ENCODE measurements around the gene CEBPG.
A peak's percentile ranks its signal among the peaks of the same experiment; 100 is the strongest.

Gene CEBPG

DNA sequence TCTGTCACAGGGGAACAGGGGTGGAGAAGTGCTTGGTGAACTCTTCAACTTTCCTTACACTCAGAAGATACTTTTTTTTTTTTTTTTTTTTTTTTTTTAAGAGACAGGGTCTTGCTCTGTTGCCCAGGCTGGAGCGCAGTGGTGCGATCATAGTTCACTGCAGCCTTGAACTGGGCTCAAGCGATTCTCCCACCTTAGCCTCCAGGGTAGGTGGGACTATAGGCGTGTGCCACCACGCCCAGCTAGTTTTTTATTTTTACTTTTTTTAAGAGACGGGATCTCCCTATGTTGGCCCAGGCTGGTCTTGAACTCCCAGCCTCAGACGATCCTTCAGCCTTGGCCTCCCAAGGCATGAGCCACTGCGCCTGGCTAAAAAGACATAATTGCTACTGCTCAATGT lies 11.5 kb downstream of the CEBPG start:
- DNase-seq = no peak

DNA sequence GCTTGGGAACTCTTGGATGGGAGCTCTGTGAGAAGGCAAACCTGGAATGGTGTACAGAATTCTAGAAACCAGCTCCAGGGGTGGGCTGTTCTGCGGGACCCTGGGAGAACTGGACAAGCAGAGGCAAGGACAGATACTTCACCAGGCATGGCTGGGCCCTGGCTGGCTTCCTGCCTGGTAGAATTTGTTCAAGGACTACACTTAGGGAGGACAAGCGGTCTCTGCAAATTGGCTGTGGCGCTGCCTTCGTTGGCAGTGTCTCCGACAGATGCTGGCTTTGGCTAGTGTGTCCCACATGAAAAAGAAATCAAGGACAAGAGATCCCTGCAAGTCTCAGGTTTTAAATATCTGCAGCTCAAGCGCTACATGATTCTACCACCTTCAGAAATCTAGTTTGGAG lies 12.4 kb downstream of the CEBPG start:
- no peak for DNase-seq

DNA sequence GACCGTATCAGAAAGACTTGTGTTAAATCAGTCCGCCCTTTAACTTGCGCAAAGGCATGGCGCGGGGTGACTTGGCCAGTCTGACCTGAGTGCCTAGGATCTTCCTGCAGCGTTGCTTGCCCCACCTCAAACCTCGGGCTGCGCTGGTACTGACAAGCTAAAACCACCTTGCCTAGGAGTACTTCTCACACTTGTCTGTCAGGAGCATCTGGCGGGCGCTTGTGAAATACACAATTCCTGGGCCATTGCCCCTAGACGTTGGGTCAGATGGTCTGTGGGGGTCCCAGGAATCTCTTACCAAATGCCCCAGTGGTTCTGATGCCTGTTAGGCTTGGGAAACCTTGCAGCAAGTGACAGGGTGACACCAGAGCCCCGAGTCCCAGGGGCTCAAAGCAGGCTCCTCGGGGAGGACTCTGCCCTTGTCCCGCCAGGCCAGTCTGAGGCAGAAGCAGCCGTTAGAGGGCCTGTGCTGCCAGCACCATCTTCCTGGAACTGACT lies 12.9 kb downstream of the CEBPG start:
- DNase-seq = no peak

DNA sequence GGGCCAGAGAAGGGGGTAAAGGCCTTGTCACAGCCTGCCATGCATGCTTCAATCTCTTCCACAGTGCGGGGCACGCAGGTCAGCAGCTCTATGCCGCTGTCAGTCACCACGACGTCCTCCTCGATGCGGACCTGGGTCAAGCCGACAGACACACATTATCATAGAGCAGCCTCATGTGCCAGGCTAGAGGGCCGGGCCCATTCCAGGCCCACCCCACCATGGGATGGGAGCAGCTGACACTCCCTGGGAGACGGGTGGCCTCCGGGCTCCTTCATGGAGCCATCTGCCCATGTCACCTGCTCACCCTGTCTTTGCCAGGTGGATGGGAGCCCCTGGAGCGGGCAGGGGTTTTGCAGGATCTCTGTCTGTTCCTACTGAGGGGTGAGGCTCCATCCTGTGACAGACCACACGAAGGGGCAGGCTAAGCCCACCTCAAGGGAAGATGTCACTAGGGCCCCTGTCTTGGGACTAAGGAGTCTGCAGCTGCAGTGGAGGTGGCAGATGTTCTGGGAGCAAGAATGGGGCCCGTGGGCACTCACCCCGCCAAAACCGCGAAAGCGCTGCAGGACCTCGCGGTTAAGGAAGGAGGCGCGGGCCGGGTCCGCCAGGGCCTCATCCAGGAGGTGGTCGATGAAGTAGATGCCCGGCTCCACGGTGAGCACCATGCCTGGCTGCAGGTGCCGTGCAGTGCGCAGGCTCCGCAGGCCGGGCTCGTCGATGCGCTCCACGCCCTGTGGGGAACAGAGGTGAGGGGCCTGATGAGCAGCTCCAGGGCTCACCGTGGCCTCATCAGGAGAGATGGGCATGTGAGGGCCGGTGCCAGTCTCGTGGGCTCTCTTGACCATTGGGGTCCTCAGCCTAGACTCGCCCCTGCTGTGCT lies 14.1 kb downstream of the CEBPG start:
- DNase-seq = no peak

DNA sequence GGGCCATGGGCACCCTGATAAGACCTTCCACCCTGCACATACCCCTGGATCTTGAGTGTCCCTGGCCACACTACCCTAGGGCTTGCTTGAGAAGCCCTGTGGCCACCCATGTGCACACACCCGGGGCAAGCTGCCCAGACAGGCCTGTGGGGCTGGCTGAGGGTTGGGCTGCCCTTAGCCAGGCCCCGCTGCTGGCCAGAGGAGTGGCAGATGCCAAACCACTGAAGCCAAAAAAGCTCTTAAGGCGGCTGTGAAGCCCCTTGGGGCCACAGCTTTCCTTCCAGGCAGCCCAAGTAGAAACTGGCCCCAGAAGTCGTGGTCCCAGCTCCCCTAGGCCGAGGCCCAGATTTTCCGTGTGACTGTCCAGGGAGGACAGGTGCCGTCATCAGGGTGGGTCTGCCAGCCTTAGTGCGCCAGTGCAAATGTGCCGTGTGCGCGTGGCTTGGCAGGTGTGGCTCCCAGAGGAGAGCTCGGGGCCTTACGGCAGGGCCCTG lies 14.8 kb downstream of the CEBPG start:
- no peak for DNase-seq

DNA sequence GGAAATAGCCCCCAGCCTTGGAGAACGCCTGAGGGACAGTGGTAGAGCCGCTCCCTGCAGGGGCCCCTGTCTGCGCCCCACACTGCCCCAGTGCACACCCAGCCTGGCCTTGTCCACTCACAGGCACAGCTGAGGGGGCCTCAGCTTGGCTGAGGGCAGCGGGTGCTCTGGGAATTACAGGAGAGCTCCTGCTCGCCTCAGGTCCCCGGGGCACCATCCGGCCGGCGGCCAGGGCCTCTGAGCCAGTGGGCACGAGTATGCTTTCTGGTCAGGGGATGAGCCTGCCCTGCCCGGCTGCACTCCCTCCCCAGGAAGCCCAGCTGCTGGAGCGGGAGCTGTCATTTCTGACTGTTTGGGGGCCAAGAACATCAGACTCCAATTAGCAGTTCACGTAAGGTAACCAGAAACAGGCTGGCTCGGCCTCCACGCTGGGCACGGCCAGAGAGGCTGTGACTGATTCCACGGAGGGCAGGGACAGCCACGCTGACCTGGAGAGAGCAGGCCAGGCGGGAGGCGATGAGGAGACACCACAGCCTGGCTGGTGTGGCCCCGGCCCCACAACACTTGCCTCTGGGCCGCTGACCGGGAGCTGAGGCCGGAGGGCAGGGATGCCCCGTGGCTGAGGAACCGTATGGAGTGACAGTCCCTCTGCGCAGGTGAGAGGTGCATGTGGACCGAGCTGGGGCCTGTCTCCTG lies 15.4 kb downstream of the CEBPG start:
- no peak for DNase-seq

DNA sequence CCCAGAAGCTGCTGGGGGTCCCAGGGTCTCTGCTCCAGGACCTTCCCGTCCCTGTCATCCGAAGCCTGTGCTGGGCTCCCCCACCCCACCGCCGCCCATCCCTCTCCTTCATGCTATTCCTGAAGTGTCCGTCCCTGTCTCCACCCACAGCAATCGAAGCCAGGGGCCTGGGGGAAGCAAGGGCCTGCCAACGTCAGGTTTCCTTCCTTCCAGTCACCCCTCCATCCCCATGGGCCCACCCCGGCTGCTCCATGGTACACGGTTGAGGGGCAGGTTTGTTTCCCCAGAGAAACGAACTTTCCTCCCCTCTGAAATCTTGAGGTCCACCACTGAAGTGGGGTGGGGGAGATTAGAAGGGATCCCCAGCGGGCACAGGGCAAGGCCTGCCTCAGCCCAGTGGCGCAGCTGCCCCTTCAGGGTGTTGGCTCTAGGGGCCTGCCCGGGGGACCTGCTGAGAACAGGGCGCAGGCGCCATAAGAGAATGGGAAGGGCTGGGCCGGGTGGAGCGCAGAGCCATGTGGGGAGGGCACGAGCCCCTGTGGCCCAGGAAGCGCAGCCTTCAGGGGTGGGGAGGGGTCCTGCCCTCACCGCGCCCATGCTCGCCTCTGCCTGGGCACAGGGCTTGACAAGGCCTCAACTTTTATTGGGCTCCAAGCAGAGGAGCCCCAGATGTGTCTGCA lies 16.1 kb downstream of the CEBPG start:
- DNase-seq = no peak

DNA sequence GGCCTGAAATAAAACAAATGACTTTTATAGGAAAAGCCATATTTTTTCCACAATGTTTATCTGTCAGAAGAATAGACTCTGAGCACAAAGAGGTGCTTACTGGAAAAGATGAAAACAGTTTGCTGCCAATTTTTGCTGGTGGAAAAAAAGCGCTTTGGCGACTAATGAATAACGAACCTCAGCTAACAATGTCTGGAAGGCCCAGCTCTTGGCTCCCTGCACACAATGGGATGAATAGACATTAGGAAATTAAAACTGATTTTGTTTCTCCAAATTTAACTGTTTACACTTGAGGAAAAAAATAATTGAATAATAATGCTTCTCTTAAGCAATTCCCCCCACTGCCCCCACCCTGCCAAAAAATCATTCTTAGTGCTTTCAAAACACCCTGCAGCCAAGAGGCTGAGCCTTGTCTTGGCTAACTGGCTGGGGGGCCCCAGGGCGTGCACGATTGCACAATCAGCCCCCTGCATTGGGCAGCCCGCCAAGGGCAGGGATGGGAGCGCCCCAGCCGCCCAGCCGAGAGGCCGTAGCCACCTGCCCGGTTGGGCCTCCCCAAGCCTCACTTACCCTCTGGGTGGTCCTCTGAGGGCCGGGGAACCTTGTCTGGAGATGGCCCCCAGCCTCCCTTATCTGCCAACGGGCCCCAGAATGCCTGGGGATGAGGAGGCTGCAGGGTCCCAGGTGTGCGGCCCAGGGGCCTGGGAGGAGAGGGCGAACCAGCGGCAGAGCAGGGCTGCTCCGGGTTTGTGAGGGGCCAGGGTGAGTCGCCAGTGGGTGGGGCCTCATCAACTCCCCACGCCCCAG lies 16.8 kb downstream of the CEBPG start:
- DNase-seq = no peak

DNA sequence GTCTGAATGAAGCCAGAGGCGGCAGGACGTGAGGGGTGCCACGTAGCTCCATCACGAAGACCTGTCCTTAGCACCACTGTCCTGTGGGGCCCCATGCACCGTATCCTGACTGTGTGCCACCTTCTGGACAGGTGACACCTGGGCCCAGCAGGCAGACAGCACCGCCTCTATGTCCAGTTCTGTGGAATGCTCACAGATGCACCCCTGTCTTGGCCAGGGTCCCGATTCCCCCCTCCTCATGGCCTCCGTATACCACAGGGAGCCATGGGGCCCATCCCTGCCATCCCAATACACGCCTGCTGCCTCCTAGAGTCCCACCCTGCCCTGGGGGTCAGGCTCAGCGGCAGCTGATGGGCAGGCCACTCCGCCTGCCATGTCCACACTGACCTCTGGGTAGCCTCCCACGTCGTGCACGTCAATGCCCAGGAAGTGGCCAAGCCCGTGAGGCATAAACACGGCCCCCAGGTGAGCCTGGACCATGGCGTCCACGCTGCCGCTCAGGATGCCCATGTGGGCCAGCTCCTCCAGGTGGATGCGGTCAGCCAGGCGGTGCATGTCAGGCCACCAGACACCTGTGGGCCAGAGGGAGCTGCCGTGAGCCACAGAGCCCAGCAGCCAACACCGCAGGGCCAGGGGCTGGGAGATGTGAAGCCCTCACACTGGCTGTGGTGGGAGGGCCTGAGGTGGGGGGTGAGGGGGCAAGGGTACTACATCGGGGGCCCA lies 17.6 kb downstream of the CEBPG start:
- DNase-seq = no peak

DNA sequence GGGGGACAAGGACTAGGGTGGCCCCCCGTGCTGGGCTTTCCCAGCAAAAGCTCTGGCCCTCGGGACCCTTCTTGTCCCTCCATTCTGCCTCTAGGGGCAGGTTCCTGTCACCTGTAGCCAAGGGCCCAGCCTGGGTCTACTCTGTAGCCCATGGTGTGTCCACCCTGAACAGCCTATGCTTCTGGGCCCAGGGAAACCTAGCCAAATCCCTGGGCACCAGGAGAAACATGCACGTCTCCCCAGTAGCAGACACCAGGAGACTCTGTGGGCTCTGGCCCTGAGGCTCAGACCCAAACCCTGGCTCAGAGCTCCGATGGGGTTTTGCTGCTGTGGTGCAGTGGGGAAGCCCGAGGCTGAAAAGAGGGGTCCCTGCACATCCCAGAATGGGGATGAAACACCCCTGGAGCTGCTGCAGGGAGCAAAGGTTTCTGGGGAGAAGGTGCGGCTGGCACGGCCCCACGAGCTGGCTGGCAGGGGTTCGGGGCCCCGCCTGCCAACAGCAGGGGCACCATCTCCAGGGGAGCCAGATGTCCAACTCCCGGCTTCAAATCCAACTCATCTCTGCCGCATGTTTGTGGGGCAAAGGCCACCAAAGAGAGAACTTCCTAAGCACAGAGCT lies 18.2 kb downstream of the CEBPG start:
- no peak for DNase-seq

DNA sequence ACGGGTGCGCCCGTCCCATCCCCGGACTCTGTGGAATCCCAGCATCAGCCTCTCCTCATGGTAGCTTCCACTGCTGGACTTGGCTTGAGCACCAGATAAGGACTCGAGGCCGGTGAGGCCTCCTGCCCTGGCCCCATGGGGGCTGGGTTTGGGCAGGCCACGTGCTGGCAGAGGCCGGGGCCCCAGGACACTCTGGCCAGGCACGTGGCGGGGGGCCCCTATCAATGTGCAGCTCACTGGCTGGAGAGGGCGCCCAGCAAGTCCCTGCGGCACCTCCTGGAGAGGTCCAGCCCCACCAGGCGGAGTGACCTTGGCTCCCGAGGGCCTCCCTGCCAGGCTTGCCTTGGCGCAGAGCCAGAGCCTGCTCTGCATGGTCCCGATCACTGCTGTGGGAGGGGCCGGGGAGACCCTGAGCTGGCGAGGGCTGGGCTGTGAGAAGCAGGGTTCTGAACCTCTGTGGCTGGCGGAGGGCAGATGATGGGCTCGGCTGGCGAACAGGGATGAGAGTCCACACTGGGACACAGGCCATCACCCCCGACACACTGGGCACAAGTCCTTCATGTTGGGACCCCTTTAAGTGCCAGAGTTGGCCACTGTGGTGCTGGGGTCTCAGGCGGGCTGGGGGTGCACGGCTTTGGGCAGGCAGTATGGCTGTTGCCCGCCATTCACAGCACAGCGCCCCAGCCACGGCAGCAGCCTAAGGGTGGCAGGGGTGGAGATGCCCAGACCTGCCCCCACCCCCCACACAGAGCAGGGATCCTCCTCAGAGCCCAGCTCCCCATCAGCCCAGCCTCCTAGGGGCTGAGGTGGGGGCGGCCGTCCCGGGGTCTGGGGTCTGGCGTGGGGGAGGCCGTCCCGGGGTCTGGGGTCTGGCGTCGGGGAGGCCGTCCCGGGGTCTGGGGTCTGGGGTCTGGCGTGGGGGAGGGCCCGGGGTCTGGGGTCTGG lies 19.1 kb downstream of the CEBPG start:
- no peak for DNase-seq

DNA sequence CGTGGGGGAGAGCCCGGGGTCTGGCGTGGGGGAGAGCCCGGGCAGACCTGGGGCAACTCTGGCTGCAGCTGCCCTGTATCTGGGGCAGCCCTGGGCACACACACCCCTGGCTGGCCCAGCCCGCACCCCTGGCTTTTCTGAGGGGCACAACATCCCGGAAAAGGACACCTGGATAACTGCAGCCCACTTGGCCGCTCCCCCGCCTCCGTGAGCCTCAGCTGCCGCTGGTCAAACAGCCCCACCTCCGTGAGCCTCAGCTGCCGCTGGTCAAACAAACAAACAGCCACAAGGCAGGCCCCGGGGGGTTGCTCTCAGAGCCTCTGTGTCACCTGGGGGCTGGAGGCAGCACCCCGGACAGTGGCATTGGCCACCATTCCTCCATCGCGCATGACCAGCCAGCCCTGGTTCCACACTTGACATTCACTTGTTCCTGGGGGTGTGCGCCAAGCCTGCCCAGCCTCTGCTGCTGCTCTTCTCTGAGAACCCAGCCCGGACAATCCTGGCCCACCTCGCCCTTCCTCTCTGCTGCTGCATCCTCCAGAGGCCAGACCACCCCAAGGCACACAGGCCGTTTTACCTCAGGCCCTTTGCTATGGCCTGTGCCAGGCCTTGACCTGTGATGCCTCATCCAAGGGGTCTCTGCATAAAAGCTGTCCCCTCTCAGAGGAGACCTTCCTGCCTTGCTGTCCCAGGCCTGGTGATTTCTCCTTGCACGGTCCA lies 19.9 kb downstream of the CEBPG start:
- DNase-seq = no peak

DNA sequence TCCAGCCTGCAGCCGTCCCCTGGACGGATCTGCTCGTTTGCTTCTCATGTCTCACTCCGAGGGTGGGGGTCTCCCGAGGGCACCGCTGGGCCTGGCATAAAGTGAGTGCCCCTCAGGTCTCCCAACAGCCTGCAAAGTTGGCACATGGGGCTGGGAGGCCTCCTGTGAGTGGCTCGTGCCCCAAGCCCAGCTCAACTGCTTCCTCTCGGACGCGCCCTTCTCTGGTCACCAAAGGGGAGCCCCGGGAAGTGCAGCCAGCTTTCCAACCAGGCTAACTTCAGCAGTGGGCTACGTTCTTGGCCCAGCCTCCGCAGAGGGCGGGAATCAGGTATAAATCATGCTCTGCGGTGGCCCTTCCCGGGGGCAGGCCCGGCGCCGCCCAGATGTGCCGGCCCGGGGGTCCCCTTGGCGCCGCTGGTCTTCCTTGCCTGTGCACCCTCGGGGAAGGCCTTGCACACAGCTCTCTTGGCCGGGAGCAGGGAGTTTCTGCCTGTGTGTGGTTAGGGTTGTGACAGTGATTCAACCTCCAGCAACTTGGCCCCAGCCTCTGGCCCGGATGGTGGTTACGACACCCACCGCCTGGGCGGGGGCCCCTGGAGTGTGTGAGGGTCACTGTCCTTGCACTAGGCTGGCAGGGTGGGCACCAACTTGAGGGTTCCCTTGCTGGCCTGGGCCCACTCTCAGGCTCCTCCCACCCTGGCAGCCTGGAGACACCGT lies 20.7 kb downstream of the CEBPG start:
- peak; percentile 72 for DNase-seq

DNA sequence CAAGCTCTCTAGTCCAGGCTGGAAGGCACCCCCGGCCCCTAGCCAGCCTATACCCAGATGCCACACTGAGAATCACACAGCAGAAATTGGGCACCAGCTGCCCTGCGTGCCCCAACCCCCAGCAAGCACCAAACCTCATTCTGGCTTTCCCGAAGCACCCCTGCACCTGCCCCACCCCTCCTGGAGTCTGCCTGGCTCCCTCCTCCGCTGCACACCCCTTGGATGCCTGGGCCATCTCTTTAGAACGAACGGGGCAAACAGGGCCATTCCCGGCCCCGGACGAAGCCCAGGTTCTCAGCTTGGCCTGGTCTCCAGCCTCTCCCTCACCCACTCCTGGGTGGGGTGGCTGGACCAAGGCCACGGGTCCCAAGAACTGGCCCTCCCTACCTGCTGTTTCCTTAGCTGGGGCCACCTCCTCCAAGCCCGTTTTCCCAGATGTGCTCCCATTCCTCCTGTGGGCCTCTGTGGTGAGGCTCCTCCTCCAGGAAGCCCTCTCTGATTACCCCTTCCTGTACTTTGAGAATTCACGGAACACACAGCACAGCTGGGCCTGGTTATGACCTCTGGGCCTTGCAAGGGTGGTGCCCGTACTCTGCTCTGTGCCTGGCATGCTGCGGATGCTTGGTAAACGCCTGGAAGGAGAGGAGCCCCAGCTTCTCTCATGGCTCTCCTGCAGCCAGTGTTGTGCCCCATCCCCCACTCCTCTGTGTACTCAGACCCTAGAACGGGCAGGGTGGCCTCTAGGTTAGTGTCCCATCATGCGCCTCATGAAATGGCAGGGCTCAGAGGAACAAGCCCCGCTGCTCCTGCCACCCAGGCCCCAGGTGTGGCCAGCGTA lies 21.4 kb downstream of the CEBPG start:
- DNase-seq = no peak

DNA sequence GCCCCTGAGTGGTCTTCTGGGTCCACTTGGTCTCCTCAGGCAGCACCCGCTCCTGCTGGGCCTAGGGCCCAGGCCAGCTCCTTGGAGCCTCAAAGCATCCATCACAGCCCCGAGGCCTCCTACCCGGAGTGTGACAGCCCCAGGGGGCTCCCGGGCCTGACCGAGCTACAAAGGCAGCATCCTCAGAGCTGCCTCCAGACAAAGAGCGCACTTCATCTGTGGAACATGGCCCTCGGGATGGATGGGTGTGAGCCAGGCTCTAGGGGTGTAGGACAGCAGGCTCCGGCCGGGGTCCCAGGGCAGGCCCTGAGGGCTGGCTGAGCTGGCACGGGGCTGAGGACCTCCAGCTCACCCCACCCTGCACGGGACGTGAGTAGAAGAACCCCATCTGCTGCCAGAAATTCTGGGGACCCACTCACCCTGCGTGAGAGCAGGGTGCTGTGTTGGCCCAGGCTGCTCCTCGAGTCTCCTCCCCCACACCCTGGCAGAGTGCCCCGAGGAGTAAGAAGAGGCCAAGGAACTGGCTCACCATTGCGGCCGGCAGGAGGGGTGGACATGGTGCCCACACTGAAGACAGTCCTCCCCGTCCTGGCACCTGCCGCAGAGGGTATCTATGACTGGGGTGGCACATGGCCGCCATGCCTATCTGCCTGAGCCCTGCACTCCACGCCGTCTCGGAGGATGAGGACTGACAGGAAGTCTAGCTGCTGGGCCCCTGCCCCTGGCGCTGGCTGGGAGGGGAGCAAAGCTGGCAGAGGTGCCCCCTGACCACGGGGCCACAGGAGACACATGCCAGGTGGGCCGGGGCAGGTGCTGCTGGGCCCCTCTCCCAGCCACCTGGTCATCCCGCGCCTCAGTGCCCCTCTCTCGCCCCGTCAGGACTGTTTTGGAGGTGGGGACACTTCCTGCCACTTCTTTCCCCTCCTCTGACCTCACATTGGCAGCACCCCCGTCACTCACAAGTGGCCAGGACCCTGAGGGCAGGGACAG lies 22.3 kb downstream of the CEBPG start:
- no peak for DNase-seq

DNA sequence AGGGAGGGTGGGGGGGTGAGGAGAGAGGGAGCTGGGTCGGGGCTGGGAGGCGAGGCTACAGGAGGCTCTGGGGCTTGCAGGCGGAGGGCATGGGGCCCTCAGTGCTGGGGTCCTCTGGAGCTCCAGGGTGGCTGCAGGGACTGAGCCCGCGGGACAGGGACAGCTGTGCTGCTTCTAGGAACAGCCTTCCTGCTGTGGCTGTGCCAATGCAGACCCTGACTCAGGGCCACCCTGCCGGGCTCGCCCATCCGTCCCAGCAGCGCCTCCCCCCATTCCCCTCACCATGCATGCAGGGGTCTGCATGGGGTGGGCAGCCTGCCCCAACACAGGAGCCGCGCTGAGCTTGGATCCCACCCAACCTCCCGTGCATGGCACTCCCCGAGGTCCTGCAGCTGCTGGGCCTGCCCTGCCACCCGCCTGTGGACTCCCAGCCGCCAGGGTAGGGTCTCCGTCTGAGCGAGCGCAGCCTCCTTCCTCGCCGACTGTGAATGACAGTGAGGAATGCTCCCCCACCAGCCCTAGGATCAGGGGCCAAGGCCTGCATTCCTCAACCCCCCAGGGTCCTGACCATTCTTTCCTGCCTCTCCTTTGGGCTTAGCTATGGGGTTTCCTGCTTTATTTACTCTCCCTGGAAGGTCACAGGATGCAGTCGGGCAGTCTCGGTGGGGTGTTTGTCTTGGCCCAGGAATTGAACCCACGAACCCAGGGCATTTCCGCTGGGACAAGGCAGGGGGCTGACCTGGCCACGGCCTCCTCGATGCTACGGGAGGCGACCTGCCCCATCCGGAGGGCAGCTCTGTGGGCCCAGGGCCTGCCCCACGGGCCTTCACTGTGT lies 23.4 kb downstream of the CEBPG start:
- no peak for DNase-seq

Measured in fibroblast of skin of right quadriceps (primary cell).